BLaER1 (cell line): ENCODE results near the gene CDCA4.

Source experiments
- H3K27ac ChIP-seq: shearing (Covaris generic); formaldehyde crosslinking; 2 replicates; pipeline ENCODE4 v1.8.1; 2022
- H3K27me3 ChIP-seq: shearing (Covaris generic); formaldehyde crosslinking; 2 replicates; pipeline ENCODE4 v1.8.1; 2022
- H3K36me3 ChIP-seq: shearing (Covaris generic); formaldehyde crosslinking; 2 replicates; pipeline ENCODE4 v1.8.1; 2022
- H3K4me1 ChIP-seq: shearing (Covaris generic); formaldehyde crosslinking; 2 replicates; pipeline ENCODE4 v1.8.1; 2022
- H3K4me2 ChIP-seq: shearing (Covaris generic); formaldehyde crosslinking; 2 replicates; pipeline ENCODE4 v1.8.1; 2022
- H3K4me3 ChIP-seq: shearing (Covaris generic); formaldehyde crosslinking; 2 replicates; pipeline ENCODE4 v1.8.1; 2022
- H3K9ac ChIP-seq: shearing (Covaris generic); formaldehyde crosslinking; 2 replicates; pipeline ENCODE4 v1.8.1; 2022
- H3K9me3 ChIP-seq: shearing (Covaris generic); formaldehyde crosslinking; 2 replicates; pipeline ENCODE4 v1.8.1; 2022
- H4K20me1 ChIP-seq: shearing (Covaris generic); formaldehyde crosslinking; 2 replicates; pipeline ENCODE4 v1.8.1; 2022
- Cebpa-rat ChIP-seq: shearing (Covaris generic); IDR thresholded peaks from 2 replicates; pipeline ENCODE4 v1.8.1; 2022

Gene CDCA4

GRCh38 chr14:105006831-105007592 is 13.9 kb downstream of the CDCA4 start:
- H3K27ac ChIP-seq, result no peak overlapping the region
- no peak overlapping the region for H3K4me2 ChIP-seq
- H3K4me1 ChIP-seq, result peaks cover 10% of the 10 kb centered on the region; the same call in 1 of the 2 replicates
- no peak overlapping the region for H3K9ac ChIP-seq
- H3K9me3 ChIP-seq, result no peaks in the 10 kb centered on the region
- H4K20me1 ChIP-seq, result peaks cover 68% of the 10 kb centered on the region
- no peak overlapping the region for H3K4me3 ChIP-seq
- H3K36me3 ChIP-seq, result peaks cover 71% of the 10 kb centered on the region
- no peaks in the 10 kb centered on the region for H3K27me3 ChIP-seq
- TF ChIP-seq Cebpa-rat, result no peak

DNA sequence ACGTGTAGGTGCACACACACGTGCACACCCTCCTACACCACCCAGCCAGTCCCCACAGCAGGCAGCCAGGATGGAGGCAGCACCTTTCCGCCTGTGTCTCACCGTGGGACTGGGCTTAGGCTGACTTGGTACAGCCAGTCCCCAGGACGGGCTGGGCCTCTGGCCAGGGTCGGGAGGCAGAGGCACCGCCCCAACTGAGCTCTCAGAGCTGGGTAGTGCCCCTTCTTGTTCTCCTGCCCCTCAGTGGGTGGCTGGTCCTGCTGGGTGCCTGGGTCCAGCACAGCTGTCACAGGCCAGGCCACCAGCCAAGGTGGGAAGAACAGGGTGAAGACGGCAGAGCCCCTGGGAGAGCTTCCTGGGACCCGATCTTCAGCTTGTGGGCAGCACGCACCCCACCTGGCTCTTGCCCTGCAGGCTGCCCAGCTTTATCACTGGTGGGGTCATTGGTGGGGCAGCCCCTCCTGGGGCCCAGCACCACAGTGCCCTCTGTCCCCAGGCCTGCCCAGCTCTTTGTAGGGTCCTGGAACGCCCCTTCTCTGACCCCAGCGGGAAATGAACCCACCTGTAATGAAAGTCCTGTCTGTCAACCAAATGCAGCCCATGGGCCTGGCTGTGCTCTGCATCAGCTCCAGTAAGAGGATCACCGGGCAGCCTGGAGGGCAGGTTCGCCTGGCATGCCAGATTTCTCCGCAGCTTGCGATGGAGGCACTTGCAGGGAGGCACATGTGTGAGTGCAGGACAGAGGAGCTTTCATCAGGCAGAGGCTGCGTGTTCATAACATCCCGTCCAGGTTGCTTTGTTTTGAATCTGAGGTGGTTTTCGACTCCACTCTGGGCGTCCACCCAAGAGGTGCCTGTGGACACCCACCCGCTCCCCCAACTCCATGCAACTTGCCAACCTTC is 14.7 kb downstream of the CDCA4 start:
- Histone ChIP-seq H3K4me1 (0 out of 2 replicates have a peak, but pooled peaks cover 5% of the 10 kb centered on the region), H3K4me2 (no peak overlapping the region), H3K27me3 (no peaks in the 10 kb centered on the region), H3K36me3 (peaks cover 71% of the 10 kb centered on the region), H3K27ac (no peak overlapping the region), H3K9me3 (no peaks in the 10 kb centered on the region), H3K9ac (no peak overlapping the region), H4K20me1 (peaks cover 60% of the 10 kb centered on the region), H3K4me3 (no peak overlapping the region)
- no peak for TF ChIP-seq Cebpa-rat

DNA sequence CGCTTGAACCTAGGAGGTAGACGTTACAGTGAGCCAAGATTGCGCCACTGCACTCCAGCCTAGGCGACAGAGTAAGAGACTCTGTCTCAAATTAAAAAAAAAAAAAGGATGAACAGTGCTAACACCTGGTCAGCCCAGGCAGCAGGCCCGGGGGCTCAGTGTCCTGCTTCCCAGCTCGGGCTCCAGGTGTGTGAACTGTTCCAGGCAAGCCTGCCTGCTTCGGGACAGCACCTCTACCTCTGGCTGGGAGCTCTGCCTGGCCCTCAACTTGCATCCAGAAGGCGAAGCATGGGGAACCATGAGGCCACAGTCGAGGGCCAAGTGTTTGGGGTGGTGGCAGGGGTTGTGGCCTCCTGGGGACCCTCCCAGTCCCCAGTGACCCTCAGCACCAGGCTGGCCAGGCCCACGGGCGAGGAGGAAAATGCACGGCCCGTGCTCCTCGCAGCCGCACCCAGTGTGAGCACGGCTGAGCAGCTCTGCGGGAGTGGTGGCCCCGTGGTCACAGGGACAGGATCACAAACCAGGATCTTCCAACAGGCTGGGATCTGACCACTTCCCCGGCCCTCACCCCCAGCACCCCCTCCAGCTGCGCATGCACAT is 15.5 kb downstream of the CDCA4 start:
- H3K9me3 ChIP-seq, result no peaks in the 10 kb centered on the region
- H3K27me3 ChIP-seq, result no peaks in the 10 kb centered on the region
- TF ChIP-seq Cebpa-rat, result no peak
- no peak overlapping the region for H3K9ac ChIP-seq
- H3K36me3 ChIP-seq, result peaks cover 65% of the 10 kb centered on the region
- no peak overlapping the region for H3K4me2 ChIP-seq
- H3K4me3 ChIP-seq, result no peak overlapping the region
- H3K4me1 ChIP-seq, result no peaks in the 10 kb centered on the region
- H4K20me1 ChIP-seq, result peaks cover 52% of the 10 kb centered on the region
- H3K27ac ChIP-seq, result no peak overlapping the region

GRCh38 chr14:104999361-104999760 is 21.5 kb downstream of the CDCA4 start:
- H3K9ac ChIP-seq, result no peak overlapping the region
- H4K20me1 ChIP-seq, result peaks cover 10% of the 10 kb centered on the region; the same call in 1 of the 2 replicates
- TF ChIP-seq Cebpa-rat, result no peak
- H3K36me3 ChIP-seq, result peaks cover 37% of the 10 kb centered on the region
- H3K4me3 ChIP-seq, result no peak overlapping the region
- H3K4me2 ChIP-seq, result no peak overlapping the region
- H3K27ac ChIP-seq, result no peak overlapping the region
- no peaks in the 10 kb centered on the region for H3K27me3 ChIP-seq
- H3K4me1 ChIP-seq, result peaks cover 31% of the 10 kb centered on the region
- peaks cover 12% of the 10 kb centered on the region for H3K9me3 ChIP-seq

- no peak for TF ChIP-seq Cebpa-rat
- Histone ChIP-seq H3K4me3 (no peak overlapping the region), H3K9me3 (peaks cover 12% of the 10 kb centered on the region), H3K27ac (no peak overlapping the region), H4K20me1 (peaks cover 12% of the 10 kb centered on the region; the same call in 1 of the 2 replicates), H3K4me2 (no peak overlapping the region), H3K4me1 (peaks cover 37% of the 10 kb centered on the region), H3K36me3 (peaks cover 37% of the 10 kb centered on the region), H3K9ac (no peak overlapping the region), H3K27me3 (no peaks in the 10 kb centered on the region)
These were observed 22.1 kb downstream of the CDCA4 start for GRCh38 chr14:104998801-104999200.

DNA sequence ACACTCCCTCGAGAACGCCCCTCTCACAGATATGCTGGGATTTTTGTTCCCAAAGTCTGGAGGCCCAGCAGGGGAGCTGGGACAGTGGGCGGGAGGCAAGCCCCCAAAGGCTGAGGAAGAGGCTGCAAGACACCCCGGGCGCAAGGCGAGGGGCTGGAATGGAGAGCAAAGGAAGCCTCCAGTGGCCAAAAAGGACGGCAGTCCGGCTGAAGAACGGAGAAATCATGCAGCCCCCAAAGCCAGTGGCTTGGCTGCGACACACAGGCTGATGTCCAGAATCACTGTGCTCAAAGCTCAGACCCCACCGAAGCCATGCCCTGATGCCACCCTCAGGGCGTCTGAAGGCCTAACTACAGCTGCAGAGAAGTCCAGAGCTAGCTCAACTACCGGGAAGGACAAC is 24.4 kb downstream of the CDCA4 start:
- Histone ChIP-seq H3K4me1 (peaks cover 60% of the 10 kb centered on the region), H3K4me3 (no peak overlapping the region), H3K27ac (peak overlapping the region; percentile 92), H3K36me3 (peaks cover 29% of the 10 kb centered on the region), H4K20me1 (peaks cover 15% of the 10 kb centered on the region; the same call in 1 of the 2 replicates), H3K9me3 (peaks cover 12% of the 10 kb centered on the region), H3K4me2 (peak overlapping the region; percentile 100), H3K9ac (peak overlapping the region; percentile 70), H3K27me3 (no peaks in the 10 kb centered on the region)
- no peak for TF ChIP-seq Cebpa-rat

- Histone ChIP-seq H3K36me3 (peaks cover 25% of the 10 kb centered on the region), H3K27ac (peak overlapping the region; percentile 92), H3K4me3 (no peak overlapping the region), H4K20me1 (peaks cover 15% of the 10 kb centered on the region; the same call in 1 of the 2 replicates), H3K4me1 (peaks cover 64% of the 10 kb centered on the region), H3K4me2 (peak overlapping the region; percentile 100), H3K9ac (peak overlapping the region; percentile 70), H3K27me3 (no peaks in the 10 kb centered on the region), H3K9me3 (peaks cover 12% of the 10 kb centered on the region)
- no peak for TF ChIP-seq Cebpa-rat
These were observed 24.9 kb downstream of the CDCA4 start for GRCh38 chr14:104996032-104996431.

- H3K36me3 ChIP-seq, result peaks cover 20% of the 10 kb centered on the region
- 0 out of 2 replicates have a peak overlapping the region, but pooled peaks have one; percentile 57 for H3K4me3 ChIP-seq
- peak overlapping the region; percentile 70 for H3K9ac ChIP-seq
- peak overlapping the region; percentile 100 for H3K4me2 ChIP-seq
- no peak for TF ChIP-seq Cebpa-rat
- H3K4me1 ChIP-seq, result peaks cover 75% of the 10 kb centered on the region
- H4K20me1 ChIP-seq, result peaks cover 15% of the 10 kb centered on the region; the same call in 1 of the 2 replicates
- H3K27ac ChIP-seq, result peak overlapping the region; percentile 92
- H3K27me3 ChIP-seq, result no peaks in the 10 kb centered on the region
- peaks cover 10% of the 10 kb centered on the region for H3K9me3 ChIP-seq
These were observed 25.9 kb downstream of the CDCA4 start for GRCh38 chr14:104994978-104995377.

DNA sequence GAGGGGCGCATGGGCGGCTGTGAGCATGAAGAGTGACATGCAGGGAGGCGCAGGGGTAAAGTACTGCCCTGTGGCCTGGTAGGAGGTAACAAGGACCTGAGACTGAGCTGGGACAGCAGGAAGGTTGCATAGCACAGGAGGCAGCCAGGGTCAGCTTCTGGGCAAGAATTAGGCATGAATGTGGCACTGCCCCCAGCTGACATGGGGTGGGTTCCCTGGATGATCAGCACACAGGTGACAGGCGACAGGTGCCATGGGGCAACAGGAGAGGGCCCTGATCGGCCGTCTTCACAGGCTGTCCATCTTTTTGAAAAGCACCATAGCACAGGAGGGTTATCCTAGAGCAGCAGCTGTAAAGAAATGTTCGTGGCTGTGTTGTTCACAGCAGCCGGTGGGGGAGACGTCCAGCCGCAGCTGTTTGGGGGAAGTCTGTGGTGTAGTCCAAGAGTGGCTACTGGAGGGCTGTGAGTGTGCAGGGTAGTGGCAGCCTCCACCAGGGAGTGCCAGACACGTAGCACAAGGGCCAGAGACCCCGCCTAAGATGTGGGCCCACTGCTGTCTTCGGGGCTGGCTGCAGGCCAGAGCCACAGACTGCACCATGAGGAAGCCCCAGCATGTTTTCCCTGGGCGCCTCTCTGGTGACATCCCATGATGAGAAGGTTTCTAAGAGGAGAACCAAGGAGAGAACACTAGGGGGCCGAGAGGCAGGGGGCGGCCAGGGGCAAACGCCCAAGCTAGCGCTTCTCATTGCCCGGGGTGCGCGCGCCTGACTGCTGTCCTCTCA is 26.9 kb downstream of the CDCA4 start:
- H4K20me1 ChIP-seq, result peaks cover 15% of the 10 kb centered on the region; the same call in 1 of the 2 replicates
- peak overlapping the region; percentile 57 for H3K4me3 ChIP-seq
- peaks cover 10% of the 10 kb centered on the region; the same call in 1 of the 2 replicates for H3K36me3 ChIP-seq
- H3K9me3 ChIP-seq, result peaks cover under 1% of the 10 kb centered on the region; the same call in 1 of the 2 replicates
- peak overlapping the region; percentile 70 for H3K9ac ChIP-seq
- H3K27me3 ChIP-seq, result no peaks in the 10 kb centered on the region
- no peak for TF ChIP-seq Cebpa-rat
- peak overlapping the region; percentile 92 for H3K27ac ChIP-seq
- peaks cover 85% of the 10 kb centered on the region for H3K4me1 ChIP-seq
- H3K4me2 ChIP-seq, result peak overlapping the region; percentile 100
